GM12878 (cell line): ENCODE measurements around the gene DYNLT4. TPM values are rescaled to one million over a fixed set of nuclear protein-coding genes. Genes with fewer than 3 reads are reported as not detected.

Source experiments
- ATAC-seq: fragments of 200-7000 bp; cut with Tn5 transposase; 3 replicates; pipeline ENCODE4 v1.9.1; 2020; ENCODE audit warnings: mild to moderate bottlenecking, moderate library complexity
- BruUV-seq: library from RNA; stranded (reverse); fragments of 400-500 nt; replicated peaks from 2 replicates; lab custom pipeline; 2021; lab: Mats Ljungman, UMichigan
- CTCF ChIA-PET: fragments of 300-600 bp; sonication (Branson Sonifier 250); formaldehyde crosslinking; extraction: SDS; loops from one replicate; lab custom pipeline; 2021; ENCODE audit warnings: inconsistent platforms; lab: Yijun Ruan, JAX
- POLR2A ChIA-PET: fragments of 350-600 bp; formaldehyde crosslinking; extraction: SDS; loops from one replicate; lab custom pipeline; 2021; ENCODE audit warnings: inconsistent platforms; lab: Charles Lee
- RAD21 ChIA-PET: fragments of 300-600 bp; sonication (Branson Sonifier 250); formaldehyde crosslinking; loops from one replicate; lab custom pipeline; 2023; ENCODE audit warnings: antibody characterized with exemption; ENCODE audit not compliant: unreplicated experiment; lab: Charles Lee
- SMC1A ChIA-PET: fragments of 300-600 bp; sonication (Branson Sonifier 250); formaldehyde crosslinking; loops from one replicate; lab custom pipeline; 2023; ENCODE audit not compliant: unreplicated experiment, uncharacterized antibody; lab: Charles Lee
- DNase-seq: peaks from one replicate; pipeline ENCODE4 v3.0.0-alpha.2; 2011; ENCODE audit warnings: low read depth, low spot score
- FAIRE-seq: peaks from 3 replicates; lab custom pipeline; 2011; peaks lifted over from hg19 to GRCh38; lab: Jason Lieb, UNC
- H2AFZ ChIP-seq: 2 replicates; pipeline ENCODE4 v1.6.0; 2011; ENCODE audit warnings: low read depth, low read length, control low read depth; ENCODE audit not compliant: control insufficient read depth
- H3K27ac ChIP-seq: 2 replicates; pipeline ENCODE4 v1.5.1; 2011; ENCODE audit warnings: control low read depth; ENCODE audit not compliant: control insufficient read depth, insufficient read depth
- H3K27me3 ChIP-seq, 2 experiments: replicated peaks in 1 of 2; 2 replicates each; pipeline versions ENCODE4 v1.6.0 to v1.6.1; 2011; ENCODE audit warnings: low read length in 1 of 2; ENCODE audit not compliant: control insufficient read depth in 2 of 2, insufficient read depth in 2 of 2
- H3K36me3 ChIP-seq, 2 experiments: 2 replicates each; pipeline ENCODE4 v1.5.1; 2011; ENCODE audit warnings: low read length in 1 of 2; ENCODE audit not compliant: control insufficient read depth in 2 of 2, insufficient read depth in 2 of 2
- H3K4me1 ChIP-seq: 2 replicates; pipeline ENCODE4 v1.6.1; 2011; ENCODE audit warnings: mild to moderate bottlenecking, low read length, moderate library complexity, mixed read lengths; ENCODE audit not compliant: control insufficient read depth, insufficient read depth
- H3K4me2 ChIP-seq: 2 replicates; pipeline ENCODE4 v1.6.0; 2011; ENCODE audit warnings: control low read depth; ENCODE audit not compliant: control insufficient read depth, insufficient read depth
- H3K4me3 ChIP-seq: fragments of 200-600 bp; sonication (generic); 2 replicates; pipeline ENCODE4 v1.5.1; 2016
- H3K79me2 ChIP-seq: 2 replicates; pipeline ENCODE4 v1.6.0; 2011; ENCODE audit warnings: low read length; ENCODE audit not compliant: control insufficient read depth, insufficient read depth
- H3K9ac ChIP-seq: 2 replicates; pipeline ENCODE4 v1.8.0; 2011; ENCODE audit warnings: low read length, control low read depth, mixed read lengths; ENCODE audit not compliant: control insufficient read depth, insufficient read depth
- H3K9me3 ChIP-seq: replicated peaks from 3 replicates; pipeline ENCODE4 v1.5.1; 2011; ENCODE audit warnings: mild to moderate bottlenecking, low read length; ENCODE audit not compliant: control insufficient read depth, insufficient read depth
- H4K20me1 ChIP-seq: 2 replicates; pipeline ENCODE4 v1.6.0; 2011; ENCODE audit not compliant: control insufficient read depth, insufficient read depth
- BCLAF1 ChIP-seq: fragments of 450-650 bp; IDR thresholded peaks from 2 replicates; pipeline ENCODE4 v1.6.1; 2017; ENCODE audit warnings: antibody characterized with exemption, mild to moderate bottlenecking, moderate library complexity
- JUNB ChIP-seq: IDR thresholded peaks from 2 replicates; pipeline ENCODE4 v1.6.1; 2016; ENCODE audit warnings: antibody characterized with exemption, mild to moderate bottlenecking
- NRF1 ChIP-seq: conservative IDR thresholded peaks from 2 replicates; pipeline ENCODE4 v1.6.1; 2011; ENCODE audit warnings: mild to moderate bottlenecking, low read depth, low read length, improper control_type of control experiment
- POLR2AphosphoS2 ChIP-seq: IDR thresholded peaks from 2 replicates; pipeline ENCODE4 v1.6.1; 2011; ENCODE audit warnings: low read depth, mild to moderate bottlenecking, low read length, improper control_type of control experiment, moderate library complexity
- RELB ChIP-seq: fragments of 450-650 bp; IDR thresholded peaks from 2 replicates; pipeline ENCODE4 v1.6.1; 2017; ENCODE audit warnings: low read depth, mild to moderate bottlenecking, moderate library complexity
- SPI1 ChIP-seq: IDR thresholded peaks from 2 replicates; pipeline ENCODE4 v1.6.1; 2011; ENCODE audit warnings: low read depth, mild to moderate bottlenecking, low read length, moderate library complexity, borderline replicate concordance; ENCODE audit not compliant: insufficient read depth
- STAT3 ChIP-seq: IDR thresholded peaks from 2 replicates; pipeline ENCODE4 v1.6.1; 2011; ENCODE audit warnings: low read depth, low read length, improper control_type of control experiment
- SUPT20H ChIP-seq: IDR thresholded peaks from 2 replicates; pipeline ENCODE4 v1.6.1; 2011; ENCODE audit warnings: low read depth, mild to moderate bottlenecking, low read length, moderate library complexity, borderline replicate concordance; ENCODE audit not compliant: control insufficient read depth
- TCF7 ChIP-seq: IDR thresholded peaks from 2 replicates; pipeline ENCODE4 v1.6.1; 2014; ENCODE audit warnings: antibody characterized with exemption, borderline replicate concordance
- WGBS: methylation state at CpG from one replicate; pipeline ENCODE4 v1.1.6; 2016; ENCODE audit warnings: low lambda C conversion rate; ENCODE audit not compliant: insufficient replicate concordance, insufficient coverage; ENCODE audit errors: missing lambda C conversion rate; 5-methylcytosine and 5-hydroxymethylcytosine counted together
- in situ Hi-C: fragments of 300-500 bp; cut with MboI; formaldehyde crosslinking; loops from 9 replicates; pipeline ENCODE4 v1.14.3; 2018; ENCODE audit warnings: mixed read lengths
- intact Hi-C: fragments of 100-400 bp; cut with micrococcal nuclease; formaldehyde crosslinking; loops from one replicate; pipeline ENCODE4 v1.14.2; 2022; ENCODE audit not compliant: unreplicated experiment
- polyA plus RNA-seq, 11 experiments: library from polyadenylated mRNA; depleted of rRNA in 4 of 11; unstranded in 6 of 11; stranded (reverse) in 5 of 11; fragments of >200 nt; fragmentation: Nextera tagmentation in 4 of 11; fragmentation: Illumina TruSeq in 1 of 11; extraction: Ambion mirVana in 4 of 11; extraction: Trizol in 1 of 11; gene quantifications; 1 replicate in 1 of 11; 2 replicates in 10 of 11; pipeline versions ENCODE4 v1.2.1 to v1.2.3, GENCODE V29; 2011 to 2016; ENCODE audit warnings: inconsistent platforms in 2 of 11, missing spikeins in 2 of 11, low read depth in 1 of 11
- total RNA-seq, 4 experiments: library from RNA; depleted of rRNA in 3 of 4; stranded (reverse); fragments of >200 nt in 3 of 4; fragmentation: Illumina TruSeq in 1 of 4; extraction: Trizol in 1 of 4; gene quantifications; 2 replicates each; pipeline versions ENCODE4 v1.2.1 to v1.2.3, GENCODE V29; 2013 to 2021
- TF ChIP-seq, protein P1 (sequence below): fragments of 450-650 bp; IDR thresholded peaks from 2 replicates; pipeline ENCODE4 v1.6.1; 2016; ENCODE audit warnings: mild to moderate bottlenecking

Gene DYNLT4
- total and polyA plus RNA-seq, 10 of the 15 experiments (the other 5 are each of a cell fraction or from before 2014, with no cell fraction given): 0.23 to 0.28 TPM; not detected in 8

DNA sequence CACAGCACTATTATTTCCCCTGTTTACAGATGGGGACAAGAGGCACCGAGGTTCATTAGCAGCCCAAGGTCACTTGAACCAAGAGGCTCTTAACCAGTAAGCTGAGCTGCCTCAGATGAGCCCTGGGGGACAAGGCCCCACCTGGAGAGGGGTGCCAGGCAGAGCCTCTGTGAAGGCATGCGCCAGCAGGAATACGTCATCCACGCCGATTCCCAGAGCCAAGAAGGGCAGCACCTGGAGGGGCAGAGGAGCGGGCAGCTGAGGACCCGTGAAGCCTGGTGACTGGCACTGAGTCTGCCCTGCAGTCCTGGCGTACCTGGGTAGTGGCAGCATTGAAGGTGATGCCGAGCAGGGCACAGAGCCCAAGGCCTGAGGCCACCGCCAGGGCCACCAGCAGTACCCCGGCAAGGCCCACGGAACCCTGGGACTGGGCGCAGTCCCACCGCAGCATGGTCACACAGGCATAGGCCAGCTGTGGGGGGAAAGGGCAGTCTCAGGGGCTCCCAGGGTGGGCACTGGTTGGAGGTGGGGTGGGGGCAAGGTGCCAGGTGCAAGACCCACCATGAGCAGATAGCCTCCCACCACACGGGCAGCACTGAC, 21.8 kb upstream of the DYNLT4 start:
- no peak for DNase-seq
- Histone ChIP-seq H3K4me3 (no peak overlapping the region), H3K36me3 (no peaks in the 10 kb centered on the region), H3K27ac (no peak overlapping the region), H3K9ac (no peak overlapping the region), H3K4me2 (no peak overlapping the region), H3K4me1 (no peaks in the 10 kb centered on the region), H3K79me2 (no peaks in the 10 kb centered on the region), H2AFZ (no peak overlapping the region)
- ChIA-PET POLR2A (interaction anchor here (1.3 kb wide), 1 partner anchor 19 kb away, joined by 3 read pairs; no protein-coding TSS in a partner anchor), RAD21 (no interaction called here), SMC1A (interaction anchor here (1.7 kb wide), 1 partner anchor 29 kb away, joined by 6 read pairs; the partner anchor contains the start of gene PLK3), CTCF (interaction anchor here (1.0 to 1.9 kb wide), 3 partner anchors 9 to 100 kb away, joined by 3 to 5 read pairs (median 5); no protein-coding TSS in a partner anchor)
- intact Hi-C loops (no loop called here), in situ Hi-C loops (no loop called here)
- 82% methylated on average over 15 of the region's 15 CpGs for WGBS
- FAIRE-seq: no peak
- TF ChIP-seq SPI1: no peak
- TF ChIP-seq BCLAF1: no peak
- TF ChIP-seq, protein P1, sequence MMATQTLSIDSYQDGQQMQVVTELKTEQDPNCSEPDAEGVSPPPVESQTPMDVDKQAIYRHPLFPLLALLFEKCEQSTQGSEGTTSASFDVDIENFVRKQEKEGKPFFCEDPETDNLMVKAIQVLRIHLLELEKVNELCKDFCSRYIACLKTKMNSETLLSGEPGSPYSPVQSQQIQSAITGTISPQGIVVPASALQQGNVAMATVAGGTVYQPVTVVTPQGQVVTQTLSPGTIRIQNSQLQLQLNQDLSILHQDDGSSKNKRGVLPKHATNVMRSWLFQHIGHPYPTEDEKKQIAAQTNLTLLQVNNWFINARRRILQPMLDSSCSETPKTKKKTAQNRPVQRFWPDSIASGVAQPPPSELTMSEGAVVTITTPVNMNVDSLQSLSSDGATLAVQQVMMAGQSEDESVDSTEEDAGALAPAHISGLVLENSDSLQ: no peak
- no peak for TF ChIP-seq STAT3
- no peak for TF ChIP-seq JUNB
- TF ChIP-seq POLR2AphosphoS2: no peak
- no peak for TF ChIP-seq TCF7
- no peak for TF ChIP-seq SUPT20H
- no peak for TF ChIP-seq RELB
- TF ChIP-seq NRF1: no peak
- TF ChIP-seq, all 136 proteins: peak for 0
- ATAC-seq: no peak
- BruUV-seq: no TSS peak
- no peaks in the 10 kb centered on the region for H3K9me3 ChIP-seq
- H4K20me1 ChIP-seq: no peaks in the 10 kb centered on the region
- H3K27me3 ChIP-seq: no peaks in the 10 kb centered on the region; a peak in 1 of 4 replicates
